GM12878 (cell line): ENCODE results near the gene INTS6. TPM values are rescaled to one million over a fixed set of nuclear protein-coding genes. Genes with fewer than 3 reads are reported as not detected.

Experiments used
- ATAC-seq: fragments of 200-7000 bp; cut with Tn5 transposase; 3 replicates; pipeline ENCODE4 v1.9.1; 2020; ENCODE audit warnings: mild to moderate bottlenecking, moderate library complexity
- BruUV-seq: library from RNA; stranded (reverse); fragments of 400-500 nt; replicated peaks from 2 replicates; lab custom pipeline; 2021; lab: Mats Ljungman, UMichigan
- CTCF ChIA-PET: fragments of 300-600 bp; sonication (Branson Sonifier 250); formaldehyde crosslinking; extraction: SDS; loops from one replicate; lab custom pipeline; 2021; ENCODE audit warnings: inconsistent platforms; lab: Yijun Ruan, JAX
- POLR2A ChIA-PET: fragments of 350-600 bp; formaldehyde crosslinking; extraction: SDS; loops from one replicate; lab custom pipeline; 2021; ENCODE audit warnings: inconsistent platforms; lab: Charles Lee
- RAD21 ChIA-PET: fragments of 300-600 bp; sonication (Branson Sonifier 250); formaldehyde crosslinking; loops from one replicate; lab custom pipeline; 2023; ENCODE audit warnings: antibody characterized with exemption; ENCODE audit not compliant: unreplicated experiment; lab: Charles Lee
- SMC1A ChIA-PET: fragments of 300-600 bp; sonication (Branson Sonifier 250); formaldehyde crosslinking; loops from one replicate; lab custom pipeline; 2023; ENCODE audit not compliant: unreplicated experiment, uncharacterized antibody; lab: Charles Lee
- DNase-seq: peaks from one replicate; pipeline ENCODE4 v3.0.0-alpha.2; 2011; ENCODE audit warnings: low read depth, low spot score
- FAIRE-seq: peaks from 3 replicates; lab custom pipeline; 2011; peaks lifted over from hg19 to GRCh38; lab: Jason Lieb, UNC
- H2AFZ ChIP-seq: 2 replicates; pipeline ENCODE4 v1.6.0; 2011; ENCODE audit warnings: low read depth, low read length, control low read depth; ENCODE audit not compliant: control insufficient read depth
- H3K27ac ChIP-seq: 2 replicates; pipeline ENCODE4 v1.5.1; 2011; ENCODE audit warnings: control low read depth; ENCODE audit not compliant: control insufficient read depth, insufficient read depth
- H3K27me3 ChIP-seq, 2 experiments: replicated peaks in 1 of 2; 2 replicates each; pipeline versions ENCODE4 v1.6.0 to v1.6.1; 2011; ENCODE audit warnings: low read length in 1 of 2; ENCODE audit not compliant: control insufficient read depth in 2 of 2, insufficient read depth in 2 of 2
- H3K36me3 ChIP-seq, 2 experiments: 2 replicates each; pipeline ENCODE4 v1.5.1; 2011; ENCODE audit warnings: low read length in 1 of 2; ENCODE audit not compliant: control insufficient read depth in 2 of 2, insufficient read depth in 2 of 2
- H3K4me1 ChIP-seq: 2 replicates; pipeline ENCODE4 v1.6.1; 2011; ENCODE audit warnings: mild to moderate bottlenecking, low read length, moderate library complexity, mixed read lengths; ENCODE audit not compliant: control insufficient read depth, insufficient read depth
- H3K4me2 ChIP-seq: 2 replicates; pipeline ENCODE4 v1.6.0; 2011; ENCODE audit warnings: control low read depth; ENCODE audit not compliant: control insufficient read depth, insufficient read depth
- H3K4me3 ChIP-seq: fragments of 200-600 bp; sonication (generic); 2 replicates; pipeline ENCODE4 v1.5.1; 2016
- H3K79me2 ChIP-seq: 2 replicates; pipeline ENCODE4 v1.6.0; 2011; ENCODE audit warnings: low read length; ENCODE audit not compliant: control insufficient read depth, insufficient read depth
- H3K9ac ChIP-seq: 2 replicates; pipeline ENCODE4 v1.8.0; 2011; ENCODE audit warnings: low read length, control low read depth, mixed read lengths; ENCODE audit not compliant: control insufficient read depth, insufficient read depth
- H3K9me3 ChIP-seq: replicated peaks from 3 replicates; pipeline ENCODE4 v1.5.1; 2011; ENCODE audit warnings: mild to moderate bottlenecking, low read length; ENCODE audit not compliant: control insufficient read depth, insufficient read depth
- H4K20me1 ChIP-seq: 2 replicates; pipeline ENCODE4 v1.6.0; 2011; ENCODE audit not compliant: control insufficient read depth, insufficient read depth
- BCL3 ChIP-seq: IDR thresholded peaks from 2 replicates; pipeline ENCODE4 v1.6.1; 2011; ENCODE audit warnings: borderline replicate concordance, low read depth, mild to moderate bottlenecking, moderate library complexity, low read length; ENCODE audit not compliant: insufficient read depth, poor library complexity, severe bottlenecking
- BCLAF1 ChIP-seq: fragments of 450-650 bp; IDR thresholded peaks from 2 replicates; pipeline ENCODE4 v1.6.1; 2017; ENCODE audit warnings: antibody characterized with exemption, mild to moderate bottlenecking, moderate library complexity
- CBX3 ChIP-seq: fragments of 200-600 bp; sonication (generic); IDR thresholded peaks from 2 replicates; pipeline ENCODE4 v1.6.1; 2016; ENCODE audit warnings: low read depth, borderline replicate concordance
- E4F1 ChIP-seq: fragments of 450-650 bp; IDR thresholded peaks from 2 replicates; pipeline ENCODE4 v1.6.1; 2018; ENCODE audit warnings: borderline replicate concordance, mild to moderate bottlenecking; ENCODE audit not compliant: partially characterized antibody
- IKZF1 ChIP-seq: fragments of 450-650 bp; conservative IDR thresholded peaks from 2 replicates; pipeline ENCODE4 v1.6.1; 2017; ENCODE audit warnings: antibody characterized with exemption, mild to moderate bottlenecking
- KLF5 ChIP-seq: fragments of 450-650 bp; IDR thresholded peaks from 2 replicates; pipeline ENCODE4 v1.6.1; 2014; ENCODE audit warnings: mild to moderate bottlenecking; ENCODE audit not compliant: partially characterized antibody
- PAX5 ChIP-seq: IDR thresholded peaks from 2 replicates; pipeline ENCODE4 v1.6.1; 2011; ENCODE audit warnings: low read depth, low read length, borderline replicate concordance
- PBX3 ChIP-seq: IDR thresholded peaks from 2 replicates; pipeline ENCODE4 v1.6.1; 2011; ENCODE audit warnings: mild to moderate bottlenecking, low read depth, low read length, moderate library complexity; ENCODE audit not compliant: insufficient replicate concordance
- POLR2AphosphoS2 ChIP-seq: IDR thresholded peaks from 2 replicates; pipeline ENCODE4 v1.6.1; 2011; ENCODE audit warnings: low read depth, mild to moderate bottlenecking, low read length, improper control_type of control experiment, moderate library complexity
- RELB ChIP-seq: fragments of 450-650 bp; IDR thresholded peaks from 2 replicates; pipeline ENCODE4 v1.6.1; 2017; ENCODE audit warnings: low read depth, mild to moderate bottlenecking, moderate library complexity
- SMAD1 ChIP-seq: fragments of 450-650 bp; IDR thresholded peaks from 2 replicates; pipeline ENCODE4 v1.6.1; 2018; ENCODE audit warnings: mild to moderate bottlenecking, low read depth; ENCODE audit not compliant: partially characterized antibody
- SMARCA5 ChIP-seq: fragments of 450-650 bp; IDR thresholded peaks from 2 replicates; pipeline ENCODE4 v1.6.1; 2017; ENCODE audit warnings: mild to moderate bottlenecking
- YY1 ChIP-seq: IDR thresholded peaks from 2 replicates; pipeline ENCODE4 v1.6.1; 2011; ENCODE audit warnings: low read depth, mild to moderate bottlenecking, low read length
- WGBS: methylation state at CpG from one replicate; pipeline ENCODE4 v1.1.6; 2016; ENCODE audit warnings: low lambda C conversion rate; ENCODE audit not compliant: insufficient replicate concordance, insufficient coverage; ENCODE audit errors: missing lambda C conversion rate; 5-methylcytosine and 5-hydroxymethylcytosine counted together
- in situ Hi-C: fragments of 300-500 bp; cut with MboI; formaldehyde crosslinking; loops from 9 replicates; pipeline ENCODE4 v1.14.3; 2018; ENCODE audit warnings: mixed read lengths
- intact Hi-C: fragments of 100-400 bp; cut with micrococcal nuclease; formaldehyde crosslinking; loops from one replicate; pipeline ENCODE4 v1.14.2; 2022; ENCODE audit not compliant: unreplicated experiment
- polyA plus RNA-seq, 11 experiments: library from polyadenylated mRNA; depleted of rRNA in 4 of 11; unstranded in 6 of 11; stranded (reverse) in 5 of 11; fragments of >200 nt; fragmentation: Nextera tagmentation in 4 of 11; fragmentation: Illumina TruSeq in 1 of 11; extraction: Ambion mirVana in 4 of 11; extraction: Trizol in 1 of 11; gene quantifications; 1 replicate in 1 of 11; 2 replicates in 10 of 11; pipeline versions ENCODE4 v1.2.1 to v1.2.3, GENCODE V29; 2011 to 2016; ENCODE audit warnings: inconsistent platforms in 2 of 11, missing spikeins in 2 of 11, low read depth in 1 of 11
- total RNA-seq, 4 experiments: library from RNA; depleted of rRNA in 3 of 4; stranded (reverse); fragments of >200 nt in 3 of 4; fragmentation: Illumina TruSeq in 1 of 4; extraction: Trizol in 1 of 4; gene quantifications; 2 replicates each; pipeline versions ENCODE4 v1.2.1 to v1.2.3, GENCODE V29; 2013 to 2021

The INTS6 gene
- total and polyA plus RNA-seq, 10 of the 15 experiments (the other 5 are each of a cell fraction or from before 2014, with no cell fraction given), result 7.2 to 57.7 (median 30.9) TPM

GRCh38 chr13:51437550-51438127 is 15.2 kb downstream of the INTS6 start:
- TF ChIP-seq IKZF1 (no peak), BCL3 (no peak), BCLAF1 (no peak), KLF5 (no peak), PBX3 (no peak), SMARCA5 (no peak), RELB (no peak), YY1 (no peak), PAX5 (no peak), SMAD1 (no peak), E4F1 (no peak), POLR2AphosphoS2 (no peak), CBX3 (no peak)
- DNase-seq (no peak), ATAC-seq (no peak), FAIRE-seq (no peak)
- H3K27ac ChIP-seq, result no peak overlapping the region
- no peak overlapping the region for H3K4me2 ChIP-seq
- WGBS, result 95% methylated on average over 4 of the region's 4 CpGs
- ChIA-PET RAD21 (interaction anchor here (0.5 to 1.6 kb wide), 3 partner anchors 24 to 360 kb away, joined by 3 to 7 read pairs (median 3); no protein-coding TSS in a partner anchor), SMC1A (interaction anchor here (3.1 kb wide), 1 partner anchor 360 kb away, joined by 10 read pairs; no protein-coding TSS in a partner anchor), POLR2A (interaction anchor here (1.1 kb wide), 1 partner anchor 17 kb away, joined by 4 read pairs; no protein-coding TSS in a partner anchor), CTCF (no interaction called here)
- no peak overlapping the region for H3K4me3 ChIP-seq
- H3K4me1 ChIP-seq, result no peaks in the 10 kb centered on the region
- no peaks in the 10 kb centered on the region for H3K9me3 ChIP-seq
- no peaks in the 10 kb centered on the region for H4K20me1 ChIP-seq
- H3K9ac ChIP-seq, result no peak overlapping the region
- in situ Hi-C loops (no loop called here), intact Hi-C loops (no loop called here)
- no peaks in the 10 kb centered on the region for H3K79me2 ChIP-seq
- no TSS peak for BruUV-seq
- H3K27me3 ChIP-seq, result no peaks in the 10 kb centered on the region
- H3K36me3 ChIP-seq, result peaks cover 0 to 5% of the 10 kb centered on the region in 2 experiments; a peak in 1 of 4 replicates
- no peak overlapping the region for H2AFZ ChIP-seq
